IgD-negative memory B cell (primary cell): Measurements from ENCODE around the gene CD209. TPM values are rescaled to one million over a fixed set of nuclear protein-coding genes. Genes with fewer than 3 reads are reported as not detected.
A peak's percentile ranks its signal among the peaks of the same experiment; 100 is the strongest.

Experiments used
- H3K27ac Mint-ChIP-seq, 3 donors: one replicate each; pipeline ENCODE4 v1.8.0; 2020 to 2022; ENCODE audit warnings: mild to moderate bottlenecking in 3 of 3, mixed read lengths in 3 of 3, moderate library complexity in 1 of 3
- H3K27me3 Mint-ChIP-seq: one replicate; pipeline ENCODE4 v1.8.0; 2021; ENCODE audit warnings: mixed read lengths
- H3K36me3 Mint-ChIP-seq: one replicate; pipeline ENCODE4 v1.8.0; 2020; ENCODE audit warnings: mild to moderate bottlenecking, mixed read lengths
- H3K4me1 Mint-ChIP-seq, 3 donors: one replicate each; pipeline ENCODE4 v1.8.0; 2020 to 2022; ENCODE audit warnings: mixed read lengths in 3 of 3, mild to moderate bottlenecking in 1 of 3
- H3K4me3 Mint-ChIP-seq, 4 donors: one replicate each; pipeline ENCODE4 v1.8.0; 2020 to 2022; ENCODE audit warnings: mild to moderate bottlenecking in 4 of 4, mixed read lengths in 4 of 4, moderate library complexity in 3 of 4
- H3K9me3 Mint-ChIP-seq, 3 donors: one replicate each; pipeline ENCODE4 v1.8.0; 2020 to 2021; ENCODE audit warnings: mixed read lengths in 3 of 3, mild to moderate bottlenecking in 1 of 3
- polyA plus RNA-seq: library from polyadenylated mRNA; unstranded; fragments of 300-500 nt; fragmentation: Illumina TruSeq; gene quantifications from one replicate; pipeline ENCODE4 v1.2.3, GENCODE V29; 2021

CD209 gene
- polyA plus RNA-seq, 1 donor from 2014 or later = not detected

DNA sequence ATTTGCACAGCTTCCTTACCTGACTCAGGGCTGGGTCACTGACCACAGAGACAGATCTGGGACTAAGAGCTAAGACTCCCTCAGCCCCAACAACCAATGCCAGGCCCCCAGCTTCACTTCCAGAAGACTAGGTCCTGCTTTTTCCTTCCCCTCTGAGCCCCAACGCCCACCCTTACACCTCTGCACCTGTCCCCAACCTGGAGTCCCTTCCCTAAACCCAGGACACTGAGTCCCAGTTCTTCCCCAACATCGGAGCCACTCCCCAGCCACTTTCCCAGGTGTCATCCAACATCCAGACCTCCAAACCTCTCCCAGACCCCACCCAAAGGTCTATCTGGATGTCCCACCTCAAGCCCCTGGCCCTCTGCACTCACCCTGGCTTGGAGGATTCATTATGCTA, 48.3 kb downstream of the CD209 start:
- Mint-ChIP-seq H3K27ac (peak overlapping the region; percentile 76 to 100 (median 80)), H3K4me3 (peak overlapping the region; percentile 75 to 93 (median 83)), H3K9me3 (no peaks in the 10 kb centered on the region), H3K4me1 (peaks cover 40 to 55% (median 55%) of the 10 kb centered on the region in 3 donors), H3K27me3 (no peaks in the 10 kb centered on the region), H3K36me3 (peaks cover 2% of the 10 kb centered on the region)

DNA sequence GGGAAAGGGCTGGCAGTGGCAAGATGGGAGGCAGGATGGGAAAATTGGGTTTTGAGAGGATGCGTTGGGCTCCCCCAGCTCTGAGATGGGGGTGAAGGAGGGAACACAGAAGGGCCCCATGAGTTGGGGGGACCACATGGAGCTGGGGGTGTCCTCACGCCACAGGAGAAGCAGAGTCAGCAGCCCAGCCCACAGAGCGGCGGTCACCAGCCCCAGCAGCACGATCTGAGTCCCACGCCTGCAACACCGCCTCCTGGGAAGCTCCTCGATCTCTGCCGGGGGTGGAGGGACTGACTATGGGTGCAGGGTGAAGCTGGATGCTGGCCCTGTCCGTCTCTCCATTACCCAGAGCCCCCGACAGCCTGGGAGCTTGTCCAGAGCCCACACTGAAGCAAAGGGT, 48.8 kb downstream of the CD209 start:
- peak overlapping the region in 3 of 4 donors; percentile 75 to 93 (median 80) for H3K4me3 Mint-ChIP-seq
- H3K4me1 Mint-ChIP-seq = peaks cover 41 to 54% (median 51%) of the 10 kb centered on the region in 3 donors
- H3K27me3 Mint-ChIP-seq = no peaks in the 10 kb centered on the region
- H3K27ac Mint-ChIP-seq = peak overlapping the region in 2 of 3 donors; percentile 76 to 100
- H3K9me3 Mint-ChIP-seq = no peaks in the 10 kb centered on the region
- peaks cover 2% of the 10 kb centered on the region for H3K36me3 Mint-ChIP-seq

DNA sequence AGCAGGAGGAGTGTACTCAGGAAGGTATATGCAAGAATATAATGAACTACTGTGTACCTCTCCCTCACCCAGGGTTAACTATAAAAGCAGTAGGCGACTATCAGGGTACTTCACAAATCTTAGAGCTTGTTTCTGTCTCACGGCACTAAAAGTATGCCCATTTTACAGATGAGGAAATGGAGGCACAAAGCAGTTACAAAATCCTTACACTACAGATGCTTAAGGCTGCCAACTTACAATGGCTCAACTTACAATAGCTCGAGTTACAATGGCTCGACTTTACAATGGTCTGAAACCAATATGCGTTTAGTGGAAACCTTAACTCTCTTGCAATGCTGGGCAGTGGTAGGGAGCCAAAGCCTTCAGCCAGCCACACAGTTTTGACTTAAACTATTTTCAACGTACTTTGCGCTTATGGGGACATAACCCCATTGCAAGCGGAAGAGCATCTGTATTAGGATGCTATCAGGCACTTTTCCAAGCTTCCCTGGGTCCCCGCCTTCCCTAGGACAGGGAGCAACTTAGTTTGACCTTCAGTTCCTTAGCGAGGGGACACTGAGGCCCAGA, 49.5 kb downstream of the CD209 start:
- Mint-ChIP-seq H3K36me3 (peaks cover 2% of the 10 kb centered on the region), H3K9me3 (no peaks in the 10 kb centered on the region), H3K4me3 (peak overlapping the region in 3 of 4 donors; percentile 38 to 80 (median 45)), H3K27ac (peak overlapping the region in 2 of 3 donors; percentile 46), H3K4me1 (peaks cover 41 to 51% (median 47%) of the 10 kb centered on the region in 3 donors), H3K27me3 (no peaks in the 10 kb centered on the region)

DNA sequence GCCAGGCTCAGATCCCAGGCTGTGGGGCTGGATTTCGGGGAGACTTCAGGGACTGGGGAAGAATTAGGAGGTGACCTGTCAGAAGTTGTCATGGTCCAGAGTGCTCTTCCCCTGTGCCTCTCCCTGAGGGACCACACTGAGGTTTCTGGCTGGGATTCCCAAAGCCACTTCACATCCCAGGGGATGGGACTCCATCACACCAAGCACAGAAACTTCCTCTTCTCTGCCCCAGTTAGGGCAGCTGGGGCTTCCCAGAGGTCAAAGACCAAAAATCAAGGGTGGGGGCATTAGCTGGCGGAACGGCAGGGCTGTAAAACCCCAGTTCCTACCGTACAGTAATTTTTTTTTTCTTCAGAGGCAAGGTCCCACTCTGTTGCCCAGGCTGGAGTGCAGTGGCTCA, 52.8 kb downstream of the CD209 start:
- Mint-ChIP-seq H3K4me1 (peaks cover 21 to 31% (median 25%) of the 10 kb centered on the region in 3 donors), H3K9me3 (no peaks in the 10 kb centered on the region), H3K36me3 (peaks cover 2% of the 10 kb centered on the region), H3K27ac (peak overlapping the region; percentile 63 to 91 (median 72)), H3K4me3 (peak overlapping the region in 3 of 4 donors; percentile 37 to 73 (median 54)), H3K27me3 (no peaks in the 10 kb centered on the region)

DNA sequence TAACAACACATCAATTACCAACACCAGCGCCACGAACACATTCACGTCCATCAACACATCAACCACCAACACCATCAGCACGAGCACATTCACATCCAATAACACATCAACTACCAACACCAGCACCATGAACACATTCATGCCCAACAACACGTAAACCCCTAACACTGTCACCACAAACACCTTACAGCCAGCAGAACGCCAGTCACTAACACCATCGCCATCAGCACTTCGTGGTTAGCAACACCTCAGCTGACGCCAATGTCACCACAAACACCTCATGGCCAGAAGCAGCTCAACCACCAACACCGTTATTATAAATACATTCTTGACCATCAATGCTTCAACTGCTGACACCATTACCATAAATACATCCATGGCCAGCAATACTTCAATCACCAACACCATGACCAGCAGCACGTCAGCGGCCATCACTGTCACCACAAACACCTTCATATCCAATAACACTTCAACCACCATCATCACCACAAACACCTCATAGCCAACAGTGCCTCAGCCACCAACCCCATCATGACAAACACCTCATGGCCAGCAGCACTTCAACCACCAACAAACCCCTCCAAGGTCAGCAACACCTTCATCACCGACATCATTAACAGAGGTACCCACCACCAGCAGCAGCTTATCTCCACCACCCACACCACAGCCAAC, 54.8 kb downstream of the CD209 start:
- H3K27ac Mint-ChIP-seq = no peak overlapping the region
- no peaks in the 10 kb centered on the region for H3K27me3 Mint-ChIP-seq
- H3K4me1 Mint-ChIP-seq = peaks cover 12 to 20% (median 15%) of the 10 kb centered on the region in 3 donors
- H3K4me3 Mint-ChIP-seq = no peak overlapping the region
- peaks cover 2% of the 10 kb centered on the region for H3K36me3 Mint-ChIP-seq
- no peaks in the 10 kb centered on the region for H3K9me3 Mint-ChIP-seq

DNA sequence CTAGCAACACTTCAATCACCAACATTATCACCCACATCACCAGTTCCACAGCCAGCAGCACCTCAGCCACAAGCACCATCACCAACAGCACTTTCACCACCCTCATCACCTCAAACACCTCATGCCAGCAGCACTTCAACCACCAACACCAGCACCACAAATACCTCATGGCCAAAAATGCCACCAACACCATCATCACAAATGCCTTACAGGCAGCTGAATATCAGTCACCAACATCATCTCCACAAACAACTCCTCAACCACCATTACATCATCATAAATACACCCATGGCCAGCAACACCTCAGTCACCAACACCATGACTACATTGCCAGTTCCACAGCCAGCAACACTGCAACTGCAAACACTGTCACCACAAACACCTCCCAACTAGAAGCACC, 55.8 kb downstream of the CD209 start:
- peaks cover under 1% of the 10 kb centered on the region for H3K36me3 Mint-ChIP-seq
- H3K4me1 Mint-ChIP-seq = peaks cover 9 to 17% (median 12%) of the 10 kb centered on the region in 3 donors
- no peak overlapping the region for H3K27ac Mint-ChIP-seq
- H3K27me3 Mint-ChIP-seq = no peaks in the 10 kb centered on the region
- H3K9me3 Mint-ChIP-seq = no peaks in the 10 kb centered on the region
- no peak overlapping the region for H3K4me3 Mint-ChIP-seq

DNA sequence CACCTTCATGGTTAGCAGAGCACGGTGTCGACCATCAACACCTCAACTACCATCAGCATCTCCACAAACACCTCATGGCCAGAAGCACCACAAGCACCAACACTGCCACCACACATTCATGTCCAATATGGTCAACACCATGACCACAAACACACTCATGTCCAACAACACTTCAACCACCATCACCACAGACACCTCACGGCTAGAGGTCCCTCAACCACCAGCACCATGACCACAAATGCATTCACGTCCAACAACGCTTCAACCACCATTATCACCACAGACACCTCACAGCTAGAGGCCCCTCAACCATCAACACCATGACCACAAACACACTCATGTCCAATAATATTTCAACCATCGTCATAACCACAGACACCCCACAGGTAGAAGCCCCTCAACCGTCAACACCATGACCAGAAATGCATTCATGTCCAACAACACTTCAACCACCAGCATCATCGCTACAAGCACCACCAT, 56.5 kb downstream of the CD209 start:
- no peak overlapping the region for H3K27ac Mint-ChIP-seq
- peaks cover 7 to 18% (median 13%) of the 10 kb centered on the region in 3 donors for H3K4me1 Mint-ChIP-seq
- no peaks in the 10 kb centered on the region for H3K36me3 Mint-ChIP-seq
- H3K27me3 Mint-ChIP-seq = no peaks in the 10 kb centered on the region
- no peaks in the 10 kb centered on the region for H3K9me3 Mint-ChIP-seq
- no peak overlapping the region for H3K4me3 Mint-ChIP-seq

Other genes with a start within 250 kb of the CD209 start
- 1.3 TPM for gene ZNF358, start 231.4 kb downstream of the CD209 start, polyA plus RNA-seq
- gene MCOLN1, start 224.9 kb downstream of the CD209 start, polyA plus RNA-seq = 5.2 TPM
- 12.5 TPM for gene PNPLA6, start 211.8 kb downstream of the CD209 start, polyA plus RNA-seq
- 0.44 TPM for gene CAMSAP3, start 151.7 kb downstream of the CD209 start, polyA plus RNA-seq
- 9.7 TPM for gene XAB2, start 118.0 kb downstream of the CD209 start, polyA plus RNA-seq
- gene PET100, start 117.7 kb downstream of the CD209 start, polyA plus RNA-seq = 232 TPM
- gene PCP2, start 113.8 kb downstream of the CD209 start, polyA plus RNA-seq = not detected
- gene STXBP2, start 110.4 kb downstream of the CD209 start, polyA plus RNA-seq = 70.2 TPM
- not detected for gene RETN, start 78.5 kb downstream of the CD209 start, polyA plus RNA-seq
- 0.73 TPM for gene MCEMP1, start 70.4 kb downstream of the CD209 start, polyA plus RNA-seq
- gene TRAPPC5, start 66.7 kb downstream of the CD209 start, polyA plus RNA-seq = 219 TPM
- 197 TPM for gene FCER2, start 45.4 kb downstream of the CD209 start, polyA plus RNA-seq
- gene CLEC4G, start 15.4 kb downstream of the CD209 start, polyA plus RNA-seq = 0.43 TPM
- gene CLEC4M, start 15.7 kb upstream of the CD209 start, polyA plus RNA-seq = not detected
- gene EVI5L, start 82.7 kb upstream of the CD209 start, polyA plus RNA-seq = 3.2 TPM
- not detected for gene PRR36, start 126.9 kb upstream of the CD209 start, polyA plus RNA-seq
- gene LRRC8E, start 141.0 kb upstream of the CD209 start, polyA plus RNA-seq = not detected
- 2.4 TPM for gene MAP2K7, start 156.3 kb upstream of the CD209 start, polyA plus RNA-seq
- not detected for gene TGFBR3L, start 167.3 kb upstream of the CD209 start, polyA plus RNA-seq
- 19.0 TPM for gene SNAPC2, start 172.8 kb upstream of the CD209 start, polyA plus RNA-seq
- not detected for gene CTXN1, start 178.6 kb upstream of the CD209 start, polyA plus RNA-seq
- gene TIMM44, start 196.1 kb upstream of the CD209 start, polyA plus RNA-seq = 16.1 TPM